GM21381 (cell line): Measurements from ENCODE around the gene COMMD2.

Source experiments
- ATAC-seq: cut with Tn5 transposase; IDR thresholded peaks from one replicate; pipeline ENCODE4 v1.9.1; 2021; ENCODE audit warnings: mild to moderate bottlenecking, moderate library complexity; ENCODE audit not compliant: unreplicated experiment

The COMMD2 gene

DNA sequence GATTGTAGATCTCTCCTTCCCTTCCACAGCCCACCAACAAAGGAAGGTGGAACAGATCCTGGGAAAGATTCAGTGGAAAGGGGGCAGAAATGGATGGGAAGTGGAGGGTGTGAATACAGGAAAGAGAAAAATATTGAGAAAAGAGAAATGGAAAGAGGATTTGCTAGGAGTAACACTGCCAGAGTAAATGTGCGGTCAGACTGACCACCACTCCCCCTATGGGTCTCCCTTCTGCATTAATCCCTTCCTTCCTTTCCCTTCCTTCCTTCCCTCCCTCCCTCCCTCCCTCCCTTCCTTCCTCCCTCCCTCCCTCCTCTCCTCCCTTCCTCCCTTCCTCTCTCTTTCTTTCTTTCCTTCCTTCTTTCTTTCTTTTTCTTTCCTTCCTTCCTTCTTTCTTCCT is 12.0 kb upstream of the COMMD2 start:
- ATAC-seq: no peak

DNA sequence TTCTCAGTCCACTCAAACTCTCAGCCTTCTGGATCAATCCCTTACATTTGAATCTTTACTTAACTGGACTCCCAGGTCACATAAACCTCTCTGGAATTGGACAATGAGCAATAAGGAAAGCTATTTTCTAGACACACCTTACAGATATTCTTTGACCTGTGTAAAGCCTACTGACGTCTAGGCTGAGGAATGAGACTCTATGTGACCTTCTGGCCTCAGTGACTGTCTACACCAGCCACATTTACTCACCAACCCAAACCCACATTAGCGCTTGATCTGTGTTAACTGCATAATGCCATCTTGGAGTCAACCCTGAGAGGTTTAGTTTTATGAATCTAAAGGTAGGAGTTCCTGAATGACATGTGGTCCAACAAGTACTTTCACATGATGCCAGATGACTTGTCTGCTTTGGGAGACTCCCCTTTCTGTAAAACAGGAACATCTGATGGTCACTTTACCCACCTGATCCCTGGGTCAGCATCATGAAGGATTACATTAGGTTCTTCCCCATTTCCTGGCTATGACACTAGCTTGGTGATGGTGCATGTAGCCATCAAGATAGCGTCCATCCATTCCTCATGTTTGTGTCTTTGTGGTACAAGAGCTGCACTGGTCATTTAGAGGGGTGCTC is 11.4 kb upstream of the COMMD2 start:
- ATAC-seq: no peak

DNA sequence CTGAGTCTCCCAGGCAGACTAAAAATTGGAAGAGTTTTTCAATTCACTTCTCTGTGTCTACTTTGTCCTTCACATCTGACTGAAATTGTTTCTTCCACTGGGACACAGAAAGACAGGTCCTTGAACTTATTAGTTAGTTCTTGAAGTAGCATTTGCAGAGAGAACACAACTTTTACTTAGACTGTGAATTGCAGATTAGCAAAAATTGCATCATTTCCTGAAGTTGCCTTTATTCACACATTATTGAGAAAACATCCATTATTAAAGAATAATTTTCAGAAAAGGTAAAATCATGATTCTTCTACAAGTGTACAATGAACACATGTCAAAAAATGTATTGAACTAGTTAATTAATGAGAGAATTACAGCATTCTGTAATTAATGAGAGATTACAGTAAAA is 1.4 kb upstream of the COMMD2 start:
- no peak for ATAC-seq

DNA sequence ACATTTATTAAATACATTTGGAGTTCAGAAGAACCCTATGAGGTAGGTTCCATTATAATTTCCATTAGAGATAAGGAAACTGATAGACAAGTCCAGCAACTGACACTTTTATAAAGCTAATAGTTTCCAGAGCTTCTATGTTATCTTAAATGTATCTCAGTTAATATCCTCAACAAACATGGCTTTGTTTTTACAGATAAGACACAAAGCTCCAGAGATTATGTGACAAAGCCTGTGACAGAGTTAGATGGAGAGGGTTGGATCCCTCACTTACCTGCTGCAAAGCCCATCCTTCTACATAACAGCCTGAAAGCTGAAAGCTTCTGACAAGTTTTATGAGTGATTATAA is 473 bp upstream of the COMMD2 start:
- no peak for ATAC-seq

DNA sequence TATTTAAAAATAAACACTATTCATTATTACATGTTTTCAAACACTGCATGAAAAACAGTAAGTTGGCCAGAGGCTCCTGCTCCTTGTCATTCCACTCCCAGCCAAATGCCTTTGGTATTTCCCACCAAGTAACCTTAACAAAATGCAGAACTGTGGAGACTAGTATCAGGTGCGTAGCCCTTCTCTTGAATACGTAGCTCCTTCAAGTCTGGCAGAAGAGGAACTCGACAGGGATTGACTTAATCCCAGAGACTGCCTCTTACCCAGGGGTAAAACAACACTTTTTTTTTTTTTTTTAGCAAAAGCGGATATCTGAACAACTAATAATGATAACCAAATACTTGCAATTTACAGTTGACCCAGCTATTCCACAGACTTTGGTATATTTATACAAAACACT is 738 bp downstream of the COMMD2 start:
- no peak for ATAC-seq

DNA sequence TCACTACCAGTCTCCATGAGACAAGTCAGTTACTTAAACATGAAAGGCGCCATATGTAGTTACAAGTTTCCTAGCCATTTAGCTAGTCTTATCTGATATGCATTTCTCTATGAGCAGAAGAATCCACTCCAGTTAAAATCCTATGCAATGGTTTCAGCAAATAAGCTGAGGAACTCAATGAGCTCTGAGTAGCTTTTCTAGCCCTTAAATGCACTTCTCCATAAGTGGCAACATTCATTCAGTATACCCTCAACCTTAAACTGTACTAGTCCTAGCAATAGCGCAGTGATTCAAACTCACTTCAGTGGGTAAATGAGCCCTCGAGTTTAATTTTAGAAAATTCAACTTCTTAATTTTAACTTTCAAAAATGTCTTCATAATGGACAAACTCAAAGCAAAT is 7.7 kb downstream of the COMMD2 start:
- no peak for ATAC-seq

DNA sequence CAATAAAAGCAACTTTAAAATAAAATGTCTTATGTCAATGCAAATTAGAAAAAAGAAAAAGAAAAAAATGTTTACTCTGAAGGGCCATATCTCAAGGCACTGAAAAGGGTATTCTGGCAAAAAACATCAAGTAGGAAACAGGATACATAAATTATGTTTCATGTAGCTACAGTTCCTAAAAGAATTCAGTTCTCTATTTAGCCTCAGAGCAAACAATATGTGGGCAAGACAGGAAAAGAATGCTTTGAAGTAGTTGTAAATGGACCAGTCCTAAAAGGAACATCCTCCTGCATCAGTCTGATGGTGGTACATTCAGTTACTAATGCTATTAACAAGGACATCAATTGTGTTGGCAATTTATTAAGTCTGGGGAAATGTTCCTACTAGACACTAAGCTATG is 8.1 kb downstream of the COMMD2 start:
- no peak for ATAC-seq

DNA sequence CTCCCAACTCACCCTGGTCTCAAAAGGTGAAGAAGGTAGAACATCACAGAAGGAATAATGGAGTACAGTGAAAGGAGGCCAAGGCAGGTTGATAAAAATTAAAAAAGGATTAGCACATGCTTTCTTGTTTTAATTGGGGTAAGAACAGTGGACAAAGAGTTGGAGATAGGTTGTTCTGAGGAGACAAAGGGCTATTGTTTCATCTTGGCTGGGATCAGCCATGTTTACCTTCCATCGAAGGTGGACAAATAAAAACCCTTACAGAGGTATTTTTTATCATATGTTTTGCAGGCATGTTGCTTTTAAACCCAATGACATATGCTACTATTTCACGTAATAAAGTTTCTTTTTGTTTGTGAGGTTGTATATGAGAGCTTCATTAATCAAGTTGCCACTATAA is 12.9 kb downstream of the COMMD2 start:
- no peak for ATAC-seq

DNA sequence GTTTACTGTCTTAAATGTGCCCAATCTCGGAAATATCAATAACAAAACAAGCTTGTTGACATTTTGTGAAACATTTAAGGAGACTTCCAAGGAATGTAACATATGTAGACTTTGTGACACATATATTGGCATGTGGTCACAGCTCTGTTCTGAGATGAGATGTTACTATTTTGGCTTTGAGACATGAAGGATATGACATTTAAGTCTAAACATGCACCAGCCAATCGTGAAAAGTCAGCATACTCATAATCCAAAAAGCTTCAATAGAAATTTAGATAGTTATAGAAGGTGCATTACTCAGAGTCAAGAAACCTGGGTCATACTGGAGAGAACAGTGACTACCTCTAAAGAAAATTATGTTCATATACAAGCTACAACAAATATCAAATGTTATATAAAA is 13.4 kb downstream of the COMMD2 start:
- ATAC-seq: no peak

DNA sequence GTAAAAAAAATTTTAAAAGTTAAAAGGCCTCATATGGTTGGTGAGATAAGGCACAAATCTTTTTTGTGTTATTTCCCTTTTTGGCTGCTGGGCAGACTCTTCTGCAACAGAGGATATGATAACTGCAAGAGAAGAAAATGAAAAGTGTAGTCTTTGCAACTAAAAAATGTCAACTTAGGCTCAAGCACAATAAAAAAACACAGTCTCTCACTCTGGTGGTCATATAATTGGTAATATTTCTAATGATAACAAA is 15.4 kb downstream of the COMMD2 start:
- ATAC-seq: no peak

DNA sequence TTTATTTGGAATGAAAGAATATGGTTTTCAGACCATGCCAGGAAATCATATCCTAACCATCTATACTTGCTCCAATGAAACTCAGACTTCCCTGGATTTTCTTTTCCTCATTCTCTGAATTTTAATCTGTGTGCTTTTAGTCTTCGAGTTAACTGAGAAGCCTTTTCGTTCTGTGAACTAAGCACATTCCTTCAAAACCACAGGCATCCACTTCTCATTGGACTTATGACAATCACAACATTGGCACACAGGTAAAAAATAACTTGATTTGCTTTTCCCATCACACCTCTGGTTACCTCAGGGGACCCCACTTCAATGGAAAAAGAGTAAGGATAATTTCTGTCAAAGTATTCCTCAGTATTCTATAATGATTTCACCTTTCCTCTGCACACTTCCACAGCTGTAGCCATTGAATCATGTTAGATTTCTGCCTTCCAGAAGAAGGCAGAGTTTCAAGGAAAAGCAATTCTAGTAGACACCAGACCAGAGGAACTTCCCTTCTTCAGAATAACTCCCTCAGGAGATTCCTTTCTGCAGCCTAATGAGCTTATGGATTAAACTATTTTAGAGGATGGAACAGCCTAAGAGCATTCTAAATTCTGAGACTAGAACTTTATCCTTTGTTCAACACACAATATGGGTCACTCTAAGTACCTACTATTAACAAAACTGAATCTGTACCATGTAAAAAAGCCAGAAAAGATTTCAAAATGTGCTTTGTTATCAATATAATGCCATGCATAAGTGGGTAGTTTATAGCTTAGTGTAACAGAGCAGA is 15.9 kb downstream of the COMMD2 start:
- ATAC-seq: no peak

DNA sequence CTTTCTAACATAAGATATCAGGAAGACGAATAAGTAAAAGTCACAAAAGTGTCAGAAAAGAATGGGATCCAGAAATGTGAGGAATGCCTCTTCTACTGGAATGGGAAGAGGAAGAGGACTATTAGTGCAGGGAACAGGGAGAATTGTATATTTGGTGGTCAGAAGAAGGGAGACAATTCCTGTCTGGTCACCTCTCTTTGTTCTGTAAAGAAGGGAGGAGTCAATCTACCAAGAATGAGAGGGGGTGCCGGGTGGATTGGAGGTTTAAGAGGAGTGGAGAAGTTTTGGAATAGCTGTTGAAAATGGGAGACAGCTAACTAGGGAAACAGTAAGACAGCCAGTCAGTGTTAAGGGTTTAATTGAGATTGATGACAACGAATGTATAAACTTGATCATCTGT is 20.1 kb downstream of the COMMD2 start:
- ATAC-seq: no peak

DNA sequence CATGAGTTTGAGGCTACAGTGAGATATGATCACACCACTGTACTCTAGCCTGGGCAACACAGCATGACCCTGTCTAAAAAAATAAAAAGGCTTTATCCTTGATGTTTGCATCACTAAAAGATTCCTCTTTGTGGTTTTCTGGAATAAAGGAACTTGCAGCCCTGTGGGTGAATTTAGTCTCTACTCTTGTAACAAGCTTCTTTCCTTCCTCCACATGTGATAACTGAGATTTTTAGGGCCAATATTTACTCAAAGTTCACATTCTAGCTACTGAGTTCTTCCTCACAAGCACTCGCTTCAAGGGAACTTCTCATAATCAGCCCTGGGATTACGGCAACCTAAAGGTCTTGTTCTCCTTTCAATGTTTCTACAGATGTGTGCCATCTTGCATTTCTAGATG is 24.6 kb downstream of the COMMD2 start:
- ATAC-seq: no peak

DNA sequence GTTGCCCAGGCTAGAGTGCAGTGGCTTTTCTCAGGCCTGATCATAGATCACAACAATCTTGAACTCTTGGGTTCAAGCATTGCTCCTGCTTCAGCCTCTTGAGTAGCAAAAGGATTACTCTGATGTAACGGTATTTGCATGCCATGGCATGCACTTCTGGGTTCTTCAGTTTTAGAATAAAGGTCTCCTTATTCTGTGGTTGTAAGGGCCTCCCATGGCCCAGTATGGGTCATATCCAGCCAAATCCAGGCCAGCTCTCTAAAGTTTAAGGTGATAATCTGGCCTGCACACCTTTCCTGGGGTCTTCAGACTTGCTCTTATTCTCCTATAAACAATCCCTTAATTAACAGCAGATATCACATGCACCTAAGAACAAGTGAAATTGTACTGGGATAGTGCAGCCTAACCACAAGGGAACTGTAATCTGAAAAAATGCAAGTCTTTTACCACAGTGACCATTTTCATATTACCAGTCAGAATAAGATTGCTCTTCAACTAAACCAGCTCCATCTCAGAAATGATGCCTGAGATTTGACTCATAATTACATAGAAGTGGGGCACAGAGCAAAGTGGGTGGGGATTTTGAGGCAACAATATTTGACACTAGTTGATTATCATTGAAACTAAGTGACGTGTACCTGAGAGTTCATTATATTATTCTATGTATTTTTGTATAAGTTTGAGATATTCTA is 25.4 kb downstream of the COMMD2 start:
- peak; percentile 82 for ATAC-seq

DNA sequence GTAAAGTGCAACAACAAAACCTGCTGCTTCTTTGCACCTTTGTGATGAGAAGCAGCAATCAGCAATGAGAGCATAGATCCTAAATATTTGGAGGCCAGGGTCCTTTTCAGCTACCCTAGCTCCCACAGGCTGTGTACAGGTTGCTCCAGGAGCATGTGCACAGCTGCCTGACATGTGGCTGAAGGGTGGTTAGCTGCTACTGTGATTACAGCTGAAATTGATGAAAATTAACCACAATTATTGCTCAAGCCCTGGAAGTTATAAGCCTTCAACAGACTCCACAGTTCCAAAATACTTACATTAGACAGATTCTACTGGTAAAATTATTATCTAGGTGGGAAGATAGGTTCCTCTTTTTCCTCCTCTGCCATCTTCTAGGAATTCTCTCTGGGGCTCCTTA is 28.5 kb downstream of the COMMD2 start:
- ATAC-seq: no peak

DNA sequence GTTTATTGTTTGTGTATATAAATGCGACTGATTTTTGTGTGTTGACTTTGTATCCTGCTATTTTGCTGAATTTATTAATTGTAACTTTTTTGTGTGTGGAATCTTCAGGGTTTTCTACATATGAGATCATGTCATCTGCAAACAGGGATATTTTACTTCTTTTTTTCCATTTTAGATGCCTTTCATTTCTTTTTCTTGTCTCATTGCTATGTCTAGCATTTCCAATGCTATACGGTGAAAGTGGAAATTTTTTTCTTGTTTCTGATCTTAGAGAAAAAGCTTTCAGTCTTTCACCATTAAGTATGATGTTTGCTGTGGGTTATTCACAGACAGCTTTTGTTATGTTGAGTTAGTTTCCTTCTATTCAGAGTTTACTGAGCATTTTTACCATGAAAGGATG is 31.4 kb downstream of the COMMD2 start:
- ATAC-seq: no peak

DNA sequence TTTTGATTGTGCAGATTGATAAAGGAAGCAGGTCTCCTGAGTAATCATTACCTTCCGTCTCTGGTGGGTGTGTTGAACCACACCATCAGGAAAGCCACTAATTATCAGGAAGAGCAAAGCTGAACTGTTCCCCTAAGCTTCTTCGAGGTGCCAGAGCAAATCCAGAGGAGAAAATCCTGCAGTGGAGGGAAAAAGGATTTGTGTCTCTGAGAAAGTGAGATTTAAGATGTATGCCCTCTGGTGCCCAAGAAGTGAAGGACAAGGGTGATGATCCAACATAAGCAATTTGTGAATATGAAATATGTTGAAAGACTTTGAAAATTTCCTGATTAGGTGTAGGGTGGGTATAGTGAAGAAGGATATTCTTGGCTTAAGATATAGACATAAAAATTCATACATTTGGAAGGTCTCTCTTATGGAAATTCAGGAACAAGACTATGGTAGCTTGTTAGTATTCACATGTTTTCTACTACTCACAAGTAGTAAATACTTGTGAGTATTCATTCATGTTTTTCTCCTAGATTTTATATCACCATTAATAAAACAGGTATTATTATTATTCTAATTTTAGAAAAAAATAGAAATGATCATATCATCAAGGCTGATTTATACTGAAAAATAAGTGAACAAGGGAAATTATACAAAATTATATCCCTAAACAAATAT is 34.8 kb downstream of the COMMD2 start:
- ATAC-seq: no peak

DNA sequence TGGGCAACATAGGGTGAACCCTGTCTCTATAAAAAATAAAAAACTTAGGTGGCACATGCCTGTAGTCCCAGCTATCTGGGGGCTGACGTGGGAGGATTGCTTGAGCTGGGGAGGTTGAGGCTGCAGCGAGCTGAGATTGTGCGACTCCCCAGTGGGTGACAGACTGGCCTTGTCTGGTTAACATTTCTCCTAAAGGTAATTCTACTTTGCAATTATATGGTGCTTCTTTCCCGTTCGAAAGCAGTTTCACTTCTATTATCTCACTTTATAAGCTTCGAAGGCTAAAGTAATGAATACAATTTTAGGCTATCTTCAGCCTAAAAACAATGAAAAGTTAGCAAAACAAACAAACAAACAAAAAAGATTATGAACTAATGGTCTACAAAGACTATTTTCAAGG is 35.3 kb downstream of the COMMD2 start:
- ATAC-seq: no peak

DNA sequence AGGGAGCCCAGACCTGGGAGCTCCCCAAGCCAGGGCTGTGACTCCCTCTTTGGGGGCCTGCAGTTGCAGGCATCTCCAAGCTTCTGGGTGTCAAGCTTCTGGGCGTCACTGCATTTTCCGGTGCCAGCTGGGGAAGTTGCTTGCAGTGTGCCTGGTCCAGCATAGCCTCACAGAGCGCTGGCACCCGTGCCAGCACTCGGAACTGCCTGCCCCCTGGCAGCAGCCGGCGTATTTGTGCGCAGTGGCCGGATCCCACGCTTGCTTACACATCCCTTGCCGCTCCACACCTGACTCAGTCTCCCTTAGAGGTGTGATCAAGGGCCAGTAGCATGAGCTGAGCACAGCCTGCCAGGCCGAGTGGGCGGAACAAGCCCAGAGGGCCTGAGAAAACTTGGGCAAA is 37.0 kb downstream of the COMMD2 start:
- no peak for ATAC-seq

DNA sequence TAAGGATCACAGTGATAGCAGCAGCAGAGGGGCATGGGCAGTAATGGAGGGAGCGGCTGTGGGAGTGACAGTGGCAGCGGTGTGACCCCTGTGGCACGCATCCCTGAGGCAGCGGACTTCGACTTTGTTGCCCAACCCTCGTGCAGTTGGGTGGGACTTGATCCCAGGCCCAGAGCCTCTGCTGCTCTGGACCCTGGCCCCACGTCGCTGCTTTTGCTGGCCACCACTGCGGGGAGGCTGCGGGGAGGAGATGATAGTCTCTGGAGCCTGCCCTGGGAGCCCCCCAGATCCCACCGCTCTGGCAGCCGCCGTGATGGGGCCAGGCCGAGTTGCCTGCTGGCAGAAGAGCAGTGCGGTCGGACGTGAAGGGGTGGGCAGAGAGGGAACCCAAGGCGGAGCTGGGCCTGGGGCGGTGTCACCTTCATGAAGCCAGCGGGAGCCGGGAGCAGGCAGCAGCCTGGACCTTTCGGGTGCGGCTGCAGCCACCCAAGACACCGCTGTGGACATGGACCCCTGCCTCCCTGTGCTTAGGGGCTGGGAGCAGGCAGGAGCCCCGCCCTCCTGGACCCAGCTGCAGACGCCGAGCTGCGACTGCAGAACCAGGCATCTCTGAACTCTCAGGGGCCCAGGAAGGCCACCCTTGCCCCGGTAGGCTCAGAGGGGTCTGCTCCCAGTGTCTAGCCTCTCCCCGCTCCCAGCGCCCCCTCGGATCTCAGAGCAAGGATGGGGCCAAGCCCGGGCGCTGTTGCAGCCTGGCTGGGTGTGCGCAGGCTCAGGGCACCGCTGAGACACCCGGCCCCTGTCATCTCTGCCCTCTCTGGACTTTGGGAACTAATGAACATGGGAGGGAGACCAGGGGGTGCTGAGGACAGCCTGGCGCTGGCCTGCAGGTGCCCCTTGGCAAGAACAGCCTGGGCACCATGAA is 38.3 kb downstream of the COMMD2 start:
- no peak for ATAC-seq

DNA sequence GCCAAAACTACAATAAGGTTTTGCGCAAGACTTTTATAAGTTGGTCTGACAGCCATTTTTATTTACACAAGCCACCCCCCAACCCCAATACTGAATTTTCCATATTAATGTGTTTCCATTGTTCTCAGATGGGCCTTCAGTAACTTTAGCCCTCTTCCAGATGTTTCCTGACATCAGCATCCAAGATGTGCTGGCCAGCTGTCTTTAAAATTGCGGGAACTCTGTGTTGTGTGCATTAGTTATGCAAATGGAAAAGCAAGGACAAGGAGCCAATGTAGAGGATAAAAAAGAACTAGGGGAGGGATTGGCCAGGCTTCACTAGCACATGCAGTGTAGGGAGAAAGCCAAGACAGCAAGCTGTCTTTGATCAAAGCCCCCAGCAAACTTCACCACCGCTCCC is 45.4 kb downstream of the COMMD2 start:
- ATAC-seq: no peak
